Stimulated activated CD8-positive, alpha-beta memory T cell treated with anti-CD3 and anti-CD28 coated beads, Interleukin-7, amount 100 ng/mL, for 4 hours (primary cell): ENCODE measurements around the gene CCL2.
"Not testable (repeated sequence)": the region's sequence is repeated elsewhere in the genome, so short reads cannot be mapped to it uniquely, and the experiment has no call there.

ENCODE experiments used
- DNase-seq, 2 donors: peaks; one replicate each; pipeline ENCODE4 v3.0.0-alpha.2; 2020; ENCODE audit warnings: low read depth in 2 of 2

The CCL2 gene

DNA sequence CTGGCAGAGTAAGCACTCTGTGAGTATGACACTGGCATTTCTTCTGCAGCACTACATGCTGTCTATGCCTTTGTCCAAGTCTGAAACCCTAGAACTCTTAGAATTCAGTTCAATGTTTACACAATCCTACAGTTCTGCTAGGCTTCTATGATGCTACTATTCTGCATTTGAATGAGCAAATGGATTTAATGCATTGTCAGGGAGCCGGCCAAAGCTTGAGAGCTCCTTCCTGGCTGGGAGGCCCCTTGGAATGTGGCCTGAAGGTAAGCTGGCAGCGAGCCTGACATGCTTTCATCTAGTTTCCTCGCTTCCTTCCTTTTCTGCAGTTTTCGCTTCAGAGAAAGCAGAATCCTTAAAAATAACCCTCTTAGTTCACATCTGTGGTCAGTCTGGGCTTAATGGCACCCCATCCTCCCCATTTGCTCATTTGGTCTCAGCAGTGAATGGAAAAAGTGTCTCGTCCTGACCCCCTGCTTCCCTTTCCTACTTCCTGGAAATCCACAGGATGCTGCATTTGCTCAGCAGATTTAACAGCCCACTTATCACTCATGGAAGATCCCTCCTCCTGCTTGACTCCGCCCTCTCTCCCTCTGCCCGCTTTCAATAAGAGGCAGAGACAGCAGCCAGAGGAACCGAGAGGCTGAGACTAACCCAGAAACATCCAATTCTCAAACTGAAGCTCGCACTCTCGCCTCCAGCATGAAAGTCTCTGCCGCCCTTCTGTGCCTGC lies at the start of gene CCL2:
Gene CCL2 (plus strand): TSS at position 635 of the 730 bp plus-strand sequence. CDS start 65 bp downstream, at position 700.
- no peak for DNase-seq

DNA sequence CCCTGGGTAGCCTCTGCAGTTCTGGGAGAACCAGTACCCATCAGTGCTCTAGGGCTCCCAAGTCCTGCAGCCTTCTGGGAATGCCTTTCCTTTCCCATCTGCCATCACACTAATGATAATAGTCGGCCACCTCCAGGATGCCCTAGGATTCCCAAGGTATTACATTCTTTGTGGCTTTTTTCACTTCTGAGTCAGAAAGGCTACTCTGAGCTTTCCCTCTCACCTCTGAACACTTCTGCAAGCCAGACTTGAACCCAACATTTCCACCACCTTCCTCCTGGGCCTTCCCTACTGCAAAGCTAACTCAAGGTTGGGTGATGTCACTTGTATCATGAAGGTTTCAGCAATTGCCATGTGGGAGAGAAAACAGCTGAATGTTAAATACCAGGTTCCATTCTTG lies 49.7 kb upstream of the CCL2 start:
- no peak for DNase-seq

DNA sequence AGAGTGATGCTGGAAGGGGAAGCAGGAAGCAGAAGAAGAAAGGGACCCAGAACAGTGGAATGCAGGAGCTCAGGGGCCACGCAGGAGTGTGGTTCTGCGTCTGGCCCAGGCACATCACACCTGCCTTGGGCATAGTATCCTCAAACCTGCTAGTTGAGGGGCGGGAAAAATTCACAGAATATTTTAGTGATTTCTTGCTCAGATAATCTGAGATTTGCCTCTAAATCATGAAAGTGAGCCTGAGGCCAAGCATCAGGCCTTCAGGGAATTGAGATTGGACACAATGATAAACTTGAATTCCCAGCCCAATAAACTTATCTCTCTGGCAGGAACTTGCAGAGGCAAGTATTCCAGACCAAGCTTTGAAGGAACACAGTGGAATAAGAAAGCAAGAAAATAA lies 48.5 kb upstream of the CCL2 start:
- no peak for DNase-seq

DNA sequence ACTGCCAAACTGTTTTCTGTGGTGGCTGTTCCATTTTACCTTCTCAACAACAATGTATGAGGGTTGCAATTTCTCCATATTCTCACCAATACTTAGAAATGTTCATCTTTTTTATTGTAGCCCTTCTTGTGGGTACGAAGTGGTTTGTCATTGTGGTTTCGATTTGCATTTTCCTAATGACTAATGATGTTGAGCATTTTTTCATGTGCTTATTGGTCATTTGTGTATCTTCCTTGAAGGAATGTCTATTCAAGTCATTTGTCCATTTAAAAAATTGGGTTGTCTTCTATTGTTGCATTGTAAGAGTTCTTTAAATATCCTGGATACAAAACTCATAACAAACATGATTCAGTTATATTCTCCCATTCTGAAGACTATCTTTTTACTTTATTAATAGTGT lies 47.5 kb upstream of the CCL2 start:
- DNase-seq = no peak

DNA sequence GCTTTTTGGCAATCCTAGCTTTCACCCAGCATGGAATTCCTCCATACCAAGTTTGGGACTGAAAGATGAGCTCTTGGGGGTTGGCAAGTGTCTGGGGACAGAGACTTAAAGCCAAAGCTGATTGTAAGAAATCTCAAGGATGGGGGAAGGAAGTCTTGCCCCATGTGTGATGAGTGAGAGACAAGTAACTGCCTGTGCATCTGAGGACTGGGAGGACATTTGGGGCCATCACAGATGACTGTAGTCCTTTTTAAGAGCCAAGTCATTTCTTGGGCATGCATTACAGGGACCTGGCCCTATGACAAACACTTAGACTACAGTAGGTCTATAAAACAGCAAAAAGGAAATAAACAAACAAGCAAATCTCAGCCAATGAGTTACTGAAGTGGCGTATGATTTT lies 36.3 kb upstream of the CCL2 start:
- no peak for DNase-seq

DNA sequence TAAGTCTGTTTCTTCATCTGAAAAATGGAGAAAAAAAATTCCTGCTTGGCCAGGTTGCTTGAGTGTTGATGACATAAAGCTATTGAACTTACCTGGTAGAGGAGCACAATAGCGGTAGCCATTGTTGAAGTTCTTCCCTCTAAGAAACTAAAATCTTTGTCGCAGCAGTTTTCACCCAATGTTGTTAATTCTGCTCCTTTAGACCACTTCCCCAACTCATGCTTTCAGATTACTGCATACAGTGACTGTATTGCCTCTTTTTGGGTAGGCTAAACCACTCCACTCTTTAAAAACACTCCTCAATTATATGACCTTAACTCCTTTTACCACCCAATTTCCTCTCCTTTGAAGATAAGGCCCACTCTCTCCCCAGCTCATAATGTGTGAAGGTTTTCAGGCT lies 35.7 kb upstream of the CCL2 start:
- no peak for DNase-seq

DNA sequence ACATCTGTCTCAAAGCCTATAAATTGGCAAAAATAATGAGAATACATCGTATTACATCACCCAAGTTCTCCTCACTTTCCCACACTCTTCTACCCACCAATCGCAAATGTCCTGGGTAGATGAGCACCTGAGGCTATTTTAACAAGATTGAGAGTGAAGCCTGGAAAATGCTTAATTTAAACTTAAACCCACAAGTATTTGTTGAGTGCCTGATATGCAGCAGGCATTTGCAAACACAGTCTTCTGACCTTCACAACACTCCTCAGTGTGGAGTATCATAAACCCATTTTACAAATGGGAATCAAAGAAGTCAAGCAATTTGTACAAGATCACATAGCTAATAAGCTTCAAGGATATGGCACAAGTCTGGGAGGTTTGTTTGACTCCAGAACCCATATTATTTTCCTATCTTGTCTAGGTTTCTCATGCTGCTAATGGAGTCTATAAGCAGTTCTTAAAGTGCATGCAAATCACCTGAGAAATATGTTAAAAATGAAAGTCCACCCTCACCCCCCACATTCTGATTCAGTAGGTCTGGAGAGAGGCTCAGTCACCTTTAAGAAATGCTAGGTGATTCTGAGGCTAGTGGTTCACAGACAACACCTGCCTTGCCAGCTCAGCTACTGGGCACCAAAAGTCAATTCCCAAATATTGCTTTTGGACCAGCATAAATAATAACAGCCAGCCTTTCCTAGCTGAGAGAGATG lies 34.9 kb upstream of the CCL2 start:
- no peak for DNase-seq

DNA sequence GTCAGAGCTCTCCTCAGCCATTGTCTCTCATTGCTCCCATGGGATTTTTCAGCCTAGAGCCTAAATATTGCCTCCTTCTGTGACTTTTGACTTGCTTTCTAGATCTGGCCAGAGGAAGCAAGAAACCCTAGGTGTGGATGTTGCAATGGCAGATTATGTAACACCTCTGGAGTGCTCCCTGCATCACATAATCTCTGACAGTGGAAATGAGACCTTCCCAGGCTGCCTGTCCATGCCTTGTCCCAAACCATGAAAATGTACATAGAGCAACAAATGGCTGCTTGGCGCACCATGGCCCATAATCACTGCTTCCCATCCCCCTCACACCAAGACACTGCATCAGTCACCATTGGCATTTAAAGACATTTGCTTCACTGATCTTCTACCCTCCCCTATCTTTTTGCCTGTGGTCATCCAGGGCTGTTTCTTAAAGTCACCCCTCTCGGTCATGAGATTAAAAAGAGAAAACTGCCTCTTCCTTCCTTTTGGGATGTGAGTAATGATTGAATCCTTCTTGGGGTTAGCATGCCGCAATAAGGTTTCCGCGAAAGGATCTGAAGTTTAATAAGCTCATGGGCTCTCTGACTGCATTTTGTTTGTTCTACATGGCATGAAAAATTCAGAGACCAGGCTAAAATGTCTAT lies 34.2 kb upstream of the CCL2 start:
- DNase-seq = no peak

DNA sequence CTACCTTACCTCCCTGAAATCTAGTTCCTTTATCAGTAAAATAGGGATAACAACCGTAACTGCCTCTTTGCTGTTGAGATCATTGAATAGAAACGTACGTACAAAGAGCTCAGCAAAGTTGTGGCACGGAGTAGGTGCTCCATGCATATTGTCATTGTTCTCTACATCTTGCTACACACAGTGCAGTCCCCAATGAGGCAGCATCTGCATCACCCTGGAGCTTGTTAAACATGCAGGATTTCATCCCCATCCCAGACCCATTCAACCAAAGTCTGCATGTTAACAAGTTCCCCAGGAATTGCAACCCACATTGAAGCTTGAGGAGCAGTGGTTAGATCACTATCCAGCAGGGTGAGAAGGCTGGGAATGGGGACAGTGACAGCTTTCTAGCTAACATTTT lies 33.7 kb upstream of the CCL2 start:
- no peak for DNase-seq

DNA sequence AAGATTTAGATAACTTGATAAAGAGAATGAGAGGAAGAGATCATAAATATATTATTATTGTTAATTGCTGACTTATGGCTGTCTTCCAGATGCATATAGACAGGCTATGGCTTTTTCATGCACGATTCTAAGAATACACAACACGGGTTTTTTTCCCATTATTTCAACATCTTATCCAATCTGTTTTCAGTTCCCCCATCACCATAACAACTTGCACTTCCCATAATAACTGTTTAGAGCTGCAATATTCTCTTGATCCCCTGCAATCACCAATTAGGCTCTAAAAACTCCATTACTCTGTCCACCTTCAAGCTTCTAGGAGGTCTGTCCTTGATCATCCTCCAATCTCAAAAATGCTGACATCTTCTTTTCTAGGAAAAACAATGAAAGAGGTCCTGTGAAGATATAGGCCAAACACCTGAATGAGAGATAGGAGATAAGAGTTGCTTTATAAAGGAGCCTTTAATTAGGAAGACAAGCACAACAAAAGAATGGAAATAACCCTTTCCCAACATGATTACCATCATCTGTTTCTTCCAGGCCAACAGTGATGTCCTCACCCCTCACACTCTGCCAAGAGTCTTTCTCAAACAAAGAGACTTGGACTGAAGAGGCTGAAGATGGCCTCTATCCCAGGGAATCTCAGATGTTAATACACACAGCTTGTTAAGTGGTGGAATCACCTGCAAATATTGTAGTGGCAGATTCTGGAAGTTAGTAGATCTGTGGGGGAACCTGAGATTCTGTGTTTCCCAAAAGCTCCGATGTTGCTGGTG lies 32.2 kb upstream of the CCL2 start:
- no peak for DNase-seq

DNA sequence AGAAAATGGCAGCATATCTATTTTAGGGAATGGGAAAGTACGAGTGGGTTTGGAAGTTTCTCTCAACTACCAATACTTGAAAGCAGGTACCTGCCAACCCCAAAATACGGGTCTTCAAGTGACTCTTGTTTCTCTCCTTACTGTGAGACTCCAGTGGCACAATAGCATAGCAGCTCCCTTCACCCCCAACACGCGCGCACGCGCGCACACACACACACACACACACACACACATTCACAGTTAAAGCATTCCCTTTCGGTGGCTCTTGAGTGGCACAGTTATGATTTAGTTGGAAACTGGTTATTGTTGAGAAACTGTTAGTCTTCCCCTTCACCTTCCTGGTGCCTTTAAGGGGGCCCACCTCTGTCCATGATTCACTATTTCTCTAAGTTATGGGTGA lies 30.0 kb upstream of the CCL2 start:
- no peak for DNase-seq

DNA sequence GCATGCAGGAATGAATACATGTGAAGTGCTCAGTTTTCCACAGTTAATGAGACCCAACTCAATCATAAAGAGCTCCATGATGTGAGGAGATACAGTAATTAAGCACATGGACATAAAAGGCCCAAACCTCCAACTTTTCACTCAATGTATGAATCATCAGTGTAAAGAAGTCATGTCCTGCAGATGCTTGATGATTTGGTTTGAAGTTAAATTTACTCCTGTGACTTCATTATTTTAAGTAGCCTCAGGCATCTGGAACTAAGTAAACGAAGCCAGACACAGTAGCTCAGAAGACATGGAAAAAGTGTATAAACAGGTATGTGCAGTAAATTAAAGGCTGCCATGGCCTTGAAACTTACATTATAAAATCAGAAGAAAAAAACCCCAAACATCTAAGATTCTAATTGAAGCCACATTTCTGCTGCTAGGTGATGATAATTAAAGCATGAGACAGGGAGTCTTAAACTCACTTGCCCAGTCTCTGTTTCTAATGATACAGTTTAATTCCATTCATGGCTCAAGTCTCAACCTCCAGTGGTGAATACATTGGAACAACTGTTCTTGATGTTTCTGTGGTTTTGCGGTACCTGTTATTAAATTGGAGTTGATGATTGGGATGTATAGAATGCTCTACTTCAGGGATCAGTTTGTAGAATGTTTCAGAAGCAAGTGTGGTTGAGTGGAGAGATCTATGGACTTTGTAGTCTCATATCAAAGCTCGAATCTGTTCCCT lies 28.9 kb upstream of the CCL2 start:
- DNase-seq = no peak

DNA sequence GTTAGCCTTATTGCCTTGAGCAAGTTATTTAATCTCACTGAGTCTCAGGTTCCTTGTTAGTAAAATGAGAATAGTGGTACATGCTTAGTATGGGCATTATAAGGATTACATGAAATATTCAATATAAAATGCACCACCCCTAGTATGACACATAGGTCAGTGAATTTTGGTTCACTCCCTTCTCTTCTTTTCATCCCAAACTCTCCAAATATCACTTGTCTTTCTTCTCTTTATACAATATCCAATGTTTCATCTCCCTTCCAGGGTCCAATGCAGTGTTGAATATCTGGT lies 28.4 kb upstream of the CCL2 start:
- DNase-seq = no peak

DNA sequence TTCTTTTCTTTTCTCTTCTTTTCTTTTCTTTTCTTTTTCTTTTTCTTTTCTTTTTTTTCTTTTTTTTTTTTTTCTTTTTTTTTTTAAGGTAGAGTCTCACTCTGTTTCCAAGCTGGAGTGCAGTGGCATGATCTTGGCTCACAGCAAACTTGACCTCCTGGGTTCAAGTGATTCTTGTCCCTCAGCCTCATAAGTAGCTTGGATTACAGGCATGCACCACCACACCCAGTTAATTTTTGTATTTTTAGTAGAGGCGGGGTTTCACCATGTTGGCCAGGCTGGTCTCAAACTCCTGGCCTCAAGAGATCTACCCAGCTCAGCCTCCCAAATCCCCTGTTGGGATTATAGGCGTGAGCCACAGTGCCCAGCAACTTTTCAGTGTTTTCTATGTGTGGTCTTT lies 27.8 kb upstream of the CCL2 start:
- not testable (repeated sequence) for DNase-seq

DNA sequence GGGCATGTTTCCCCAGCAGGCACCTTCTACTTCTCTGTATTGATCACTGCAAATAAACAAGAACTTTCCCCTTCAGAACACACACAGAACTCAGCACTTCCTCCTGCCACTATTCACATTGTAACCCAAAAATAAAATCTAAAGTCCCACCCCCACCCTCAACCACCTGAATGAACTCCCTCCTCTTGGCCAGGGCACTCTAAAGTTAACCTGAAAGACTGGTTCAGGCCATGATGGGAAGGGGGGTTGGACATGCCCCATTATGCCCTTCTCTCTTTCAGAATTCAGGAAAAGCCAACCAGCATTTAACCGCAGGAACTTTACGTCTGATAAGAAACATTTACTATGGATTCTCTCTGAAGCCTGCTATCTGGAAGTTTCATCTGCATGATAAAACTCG lies 27.4 kb upstream of the CCL2 start:
- no peak for DNase-seq

DNA sequence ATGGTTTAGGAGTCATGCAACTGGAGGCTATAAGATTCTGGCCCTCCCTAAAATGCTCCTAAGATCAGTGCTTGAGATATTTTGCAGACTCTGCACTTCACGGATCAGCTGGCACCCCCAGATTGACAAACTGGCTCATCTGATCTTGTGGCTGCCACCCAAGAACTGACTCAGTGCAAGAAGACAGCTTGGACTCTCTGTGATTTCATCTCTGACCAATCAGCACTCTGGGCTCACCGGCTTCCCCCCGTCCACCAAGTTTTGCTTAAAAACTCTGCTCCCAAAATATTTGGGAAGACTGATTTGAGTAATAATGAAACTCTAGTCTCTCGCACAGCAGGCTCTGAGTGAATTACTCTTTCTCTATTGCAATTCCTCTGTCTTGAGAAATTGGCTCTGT lies 26.3 kb upstream of the CCL2 start:
- DNase-seq = no peak

DNA sequence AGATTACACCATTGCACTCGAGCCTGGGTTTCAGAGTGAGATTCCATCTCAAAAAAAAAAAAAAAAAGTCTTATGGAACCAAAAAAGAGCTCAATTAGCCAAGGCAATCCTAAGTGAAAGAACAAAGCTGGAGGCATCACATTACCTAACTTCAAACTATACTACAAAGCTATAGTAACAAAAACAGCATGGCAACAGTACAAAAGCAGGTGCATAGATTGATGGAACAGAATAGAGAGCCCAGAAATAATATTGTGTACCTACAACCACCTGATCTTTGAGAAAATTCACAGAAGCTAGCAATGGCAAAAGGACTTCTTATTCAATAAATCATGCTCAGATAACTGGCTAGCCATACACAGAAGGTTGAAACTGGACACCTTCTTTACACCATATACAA lies 24.7 kb upstream of the CCL2 start:
- DNase-seq = no peak

DNA sequence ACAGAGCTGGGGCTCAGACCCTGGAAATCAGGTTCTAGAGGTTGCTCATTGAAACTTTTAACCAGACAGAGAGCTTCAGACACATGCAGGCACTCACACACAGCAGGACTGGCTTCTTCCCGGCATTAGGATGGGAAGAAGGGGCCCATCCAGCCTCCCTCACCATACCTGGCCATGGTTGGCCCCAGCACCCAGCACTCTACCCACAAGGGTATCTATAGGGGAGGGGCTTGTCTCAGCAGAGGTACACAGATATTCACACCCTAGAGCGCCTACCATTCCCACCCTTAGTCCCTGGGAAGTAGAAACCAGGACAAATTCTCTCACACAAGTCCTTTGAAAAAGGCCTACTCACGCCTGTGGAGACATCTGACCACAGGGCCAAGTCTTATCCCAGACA lies 20.5 kb upstream of the CCL2 start:
- DNase-seq = no peak

DNA sequence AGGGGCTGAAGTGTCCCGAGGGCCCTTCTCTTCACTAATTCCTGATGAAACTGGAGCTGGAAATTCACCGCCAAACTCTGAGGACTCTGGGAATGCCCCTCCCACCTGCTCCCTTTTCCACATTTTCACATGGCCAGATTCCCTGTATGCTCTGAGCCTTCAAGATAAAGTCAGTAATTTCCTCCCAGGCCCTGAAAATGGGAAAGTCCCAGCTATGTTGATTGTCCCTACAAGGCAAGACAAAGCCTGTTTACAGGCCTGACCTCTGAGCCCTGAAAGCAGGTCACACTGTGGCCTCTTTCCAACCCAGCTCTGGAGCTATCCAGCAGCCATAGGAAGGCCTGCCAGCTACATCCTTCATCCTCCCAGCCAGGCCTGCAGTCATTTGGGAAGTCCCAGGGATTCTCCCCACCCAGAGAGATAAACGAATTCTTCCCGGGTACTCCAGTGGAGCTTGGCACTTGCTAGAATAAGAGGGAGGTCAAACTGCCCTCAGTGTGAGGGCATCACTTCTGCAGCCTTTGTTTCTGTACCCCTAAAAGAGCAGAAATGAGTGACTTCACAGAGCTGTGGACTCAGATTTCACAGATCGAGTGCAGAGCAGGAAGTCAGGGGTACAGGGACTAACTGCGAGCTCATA lies 19.6 kb upstream of the CCL2 start:
- no peak for DNase-seq

DNA sequence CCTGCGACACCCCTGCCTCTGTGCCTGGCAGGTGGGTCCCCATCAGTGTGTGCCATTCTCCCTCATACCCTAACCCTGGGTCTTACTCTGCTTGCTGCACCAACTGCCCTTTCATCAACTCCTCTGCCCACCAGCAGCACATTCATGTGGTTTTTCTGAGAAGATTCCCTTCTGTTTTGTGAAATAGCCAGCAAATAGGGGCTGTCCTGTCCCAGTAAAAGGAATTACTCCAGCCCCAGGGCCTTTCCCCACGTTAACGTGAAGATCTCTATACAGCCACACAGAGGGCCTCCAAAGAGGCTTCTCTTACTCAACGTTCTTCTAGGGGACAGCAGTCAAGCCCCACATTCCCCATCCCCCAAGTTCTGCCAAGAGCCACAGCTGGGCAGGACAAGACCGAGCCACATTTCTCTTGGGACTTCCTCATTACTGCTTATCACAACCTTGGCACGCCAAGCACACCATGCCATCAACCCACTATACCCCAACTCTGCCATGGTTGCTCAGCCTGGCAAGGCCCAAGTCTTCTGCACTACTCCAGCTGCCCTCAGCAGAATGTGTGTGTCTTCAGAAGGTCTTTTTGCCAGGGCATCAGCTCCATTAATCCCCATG lies 18.7 kb upstream of the CCL2 start:
- DNase-seq = no peak

DNA sequence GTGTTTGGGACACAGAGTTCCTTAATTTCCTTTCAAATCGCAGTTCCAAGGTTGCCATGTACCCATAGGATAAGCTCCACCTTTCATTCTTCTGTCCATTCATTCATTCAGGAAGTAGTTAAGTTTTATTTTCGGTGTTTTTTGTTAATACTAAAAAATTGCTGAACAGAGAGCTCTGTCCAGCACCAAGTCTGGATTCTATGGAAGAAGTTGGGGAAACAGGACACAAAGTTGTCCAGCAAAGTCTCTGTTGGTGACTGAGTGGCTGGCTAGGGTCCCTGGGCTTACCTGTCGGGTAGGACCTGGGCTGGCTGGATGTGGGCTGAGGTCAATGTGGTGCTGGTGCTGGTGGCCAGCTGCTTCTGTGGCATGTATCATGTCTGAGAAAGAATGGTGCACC lies 17.6 kb upstream of the CCL2 start:
- no peak for DNase-seq
